Hepatocyte (in vitro differentiated cells): Measurements from ENCODE around the gene KRT71.

Source experiments
- CTCF ChIP-seq: fragments of 200-600 bp; sonication (generic); IDR thresholded peaks from 2 replicates; pipeline ENCODE4 v1.5.1; 2016; ENCODE audit warnings: antibody characterized with exemption, mild to moderate bottlenecking; ENCODE audit not compliant: poor library complexity
- EZH2 ChIP-seq: fragments of 200-600 bp; sonication (generic); IDR thresholded peaks from 2 replicates; pipeline ENCODE4 v1.6.1; 2016; ENCODE audit warnings: antibody characterized with exemption, mild to moderate bottlenecking, borderline replicate concordance

GRCh38 chr12:52557476-52557875 is 4.5 kb upstream of the KRT71 start:
- TF ChIP-seq CTCF, result no peak
- TF ChIP-seq EZH2, result no peak
